Common myeloid progenitor, CD34-positive (primary cell): ENCODE data around the gene GFOD1.

ENCODE experiments used
- CTCF ChIA-PET: fragments of 350-600 bp; sonication (Branson Sonifier 250); formaldehyde crosslinking; loops from one replicate; lab custom pipeline; 2021; ENCODE audit warnings: antibody characterized with exemption; lab: Charles Lee
- POLR2A ChIA-PET: fragments of 350-600 bp; sonication (Branson Sonifier 250); formaldehyde crosslinking; loops from one replicate; lab custom pipeline; 2021; ENCODE audit warnings: antibody characterized with exemption; lab: Charles Lee
- DNase-seq, 3 donors: peaks; one replicate each; pipeline versions ENCODE4 v3.0.0 to v3.0.0-alpha.2; 2013
- H3K27ac ChIP-seq, 2 experiments: 1 replicate in 1 of 2; 2 replicates in 1 of 2; pipeline ENCODE4 v1.7.0; 2013; ENCODE audit warnings: inconsistent platforms in 2 of 2, low read length in 2 of 2, mild to moderate bottlenecking in 2 of 2, low read depth in 1 of 2, moderate library complexity in 1 of 2; ENCODE audit not compliant: severe bottlenecking in 2 of 2, insufficient read depth in 1 of 2, poor library complexity in 1 of 2
- H3K27me3 ChIP-seq, 5 experiments: replicated peaks in 2 of 5; 1 replicate in 3 of 5; 2 replicates in 2 of 5; pipeline versions ENCODE4 v1.6.1 to v1.7.0; 2013; ENCODE audit warnings: low read length in 4 of 5, mild to moderate bottlenecking in 2 of 5, moderate library complexity in 2 of 5, inconsistent platforms in 1 of 5; ENCODE audit not compliant: insufficient read depth in 5 of 5, control insufficient read depth in 4 of 5
- H3K36me3 ChIP-seq, 4 experiments: 1 replicate in 2 of 4; 2 replicates in 2 of 4; pipeline versions ENCODE4 v1.6.1 to v1.7.0; 2013; ENCODE audit warnings: low read length in 3 of 4, control low read depth in 1 of 4, mild to moderate bottlenecking in 1 of 4; ENCODE audit not compliant: control insufficient read depth in 4 of 4, insufficient read depth in 4 of 4
- H3K4me1 ChIP-seq, 4 experiments: 1 replicate in 3 of 4; 2 replicates in 1 of 4; pipeline versions ENCODE4 v1.6.1 to v1.7.1; 2013; ENCODE audit warnings: low read length in 3 of 4, mild to moderate bottlenecking in 3 of 4, control low read depth in 1 of 4, inconsistent platforms in 1 of 4, moderate library complexity in 1 of 4; ENCODE audit not compliant: control insufficient read depth in 4 of 4, insufficient read depth in 4 of 4; ENCODE audit errors: control extremely low read depth in 1 of 4
- H3K4me3 ChIP-seq, 7 experiments: 1 replicate in 4 of 7; 2 replicates in 3 of 7; pipeline versions ENCODE4 v1.5.1 to v1.7.0; 2013; ENCODE audit warnings: mild to moderate bottlenecking in 7 of 7, low read length in 6 of 7, moderate library complexity in 6 of 7, inconsistent platforms in 2 of 7, low read depth in 2 of 7, control low read depth in 1 of 7; ENCODE audit not compliant: insufficient read depth in 4 of 7, control insufficient read depth in 1 of 7; ENCODE audit errors: extremely low read depth in 1 of 7
- H3K9me3 ChIP-seq, 5 experiments: 1 replicate in 4 of 5; 2 replicates in 1 of 5; pipeline versions ENCODE4 v1.6.1 to v1.7.1; 2013; ENCODE audit warnings: low read length in 4 of 5, mild to moderate bottlenecking in 2 of 5, inconsistent platforms in 1 of 5, low read depth in 1 of 5, moderate library complexity in 1 of 5; ENCODE audit not compliant: control insufficient read depth in 4 of 5, insufficient read depth in 2 of 5; ENCODE audit errors: control extremely low read depth in 1 of 5
- WGBS: methylation state at CpG from one replicate; pipeline ENCODE4 v1.1.5; 2013; ENCODE audit not compliant: insufficient coverage; 5-methylcytosine and 5-hydroxymethylcytosine counted together

The GFOD1 gene

GRCh38 chr6:13377054-13377758 lies 110.2 kb downstream of the GFOD1 start:
- H3K4me3 ChIP-seq: no peak overlapping the region
- ChIA-PET CTCF (interaction anchor here (1.1 to 1.2 kb wide), 2 partner anchors 14 to 39 kb away, joined by 3 read pairs; no protein-coding TSS in a partner anchor), POLR2A (no interaction called here)
- no peak for DNase-seq
- H3K9me3 ChIP-seq: no peaks in the 10 kb centered on the region
- no peaks in the 10 kb centered on the region for H3K27me3 ChIP-seq
- WGBS: 80% methylated on average over 1 of the region's 2 CpGs
- peaks cover 0 to 15% (median 7%) of the 10 kb centered on the region in 4 experiments for H3K4me1 ChIP-seq
- no peaks in the 10 kb centered on the region for H3K36me3 ChIP-seq
- H3K27ac ChIP-seq: no peak overlapping the region

GRCh38 chr6:13375360-13375878 lies 112.0 kb downstream of the GFOD1 start:
- POLR2A ChIA-PET: no interaction called here

GRCh38 chr6:13373919-13374318 lies 113.5 kb downstream of the GFOD1 start:
- H3K36me3 ChIP-seq: no peaks in the 10 kb centered on the region
- H3K4me3 ChIP-seq: no peak overlapping the region
- no peaks in the 10 kb centered on the region for H3K9me3 ChIP-seq
- H3K4me1 ChIP-seq: peaks cover 0 to 4% (median 0%) of the 10 kb centered on the region in 4 experiments
- no peak overlapping the region for H3K27ac ChIP-seq
- DNase-seq: no peak
- POLR2A ChIA-PET: no interaction called here
- CTCF ChIA-PET: no interaction called here
- no peaks in the 10 kb centered on the region for H3K27me3 ChIP-seq
- no CpG with 5 or more reads among the region's 1 CpG for WGBS

More at GRCh38 chr6:13375360-13375878, 112.0 kb downstream of the GFOD1 start:
- DNase-seq: no peak
- H3K4me1 ChIP-seq: peaks cover 0 to 4% (median 1%) of the 10 kb centered on the region in 4 experiments
- CTCF ChIA-PET: interaction anchor here (1.1 to 1.5 kb wide), 3 partner anchors 9 to 200 kb away, joined by 3 to 6 read pairs (median 4); partner anchors contain the start of gene SIRT5
- WGBS: 100% methylated on average over 6 of the region's 9 CpGs
- H3K9me3 ChIP-seq: no peaks in the 10 kb centered on the region
- no peaks in the 10 kb centered on the region for H3K27me3 ChIP-seq
- no peaks in the 10 kb centered on the region for H3K36me3 ChIP-seq
- H3K4me3 ChIP-seq: no peak overlapping the region
- no peak overlapping the region for H3K27ac ChIP-seq

- Histone ChIP-seq H3K9me3 (no peaks in the 10 kb centered on the region), H3K4me3 (no peak overlapping the region), H3K4me1 (peaks cover 0 to 4% (median 0%) of the 10 kb centered on the region in 4 experiments), H3K36me3 (no peaks in the 10 kb centered on the region), H3K27ac (no peak overlapping the region), H3K27me3 (no peaks in the 10 kb centered on the region)
- ChIA-PET POLR2A (no interaction called here), CTCF (interaction anchor here (0.6 to 1.1 kb wide), 2 partner anchors 179 to 542 kb away, joined by 3 to 4 read pairs; no protein-coding TSS in a partner anchor)
- no CpG with 5 or more reads among the region's 1 CpG for WGBS
- DNase-seq: no peak
These were observed 113.9 kb downstream of the GFOD1 start for GRCh38 chr6:13373488-13373886.

- Histone ChIP-seq H3K4me3 (no peak overlapping the region), H3K27me3 (no peaks in the 10 kb centered on the region), H3K4me1 (peaks cover 0 to 3% (median under 1%) of the 10 kb centered on the region in 4 experiments), H3K9me3 (no peaks in the 10 kb centered on the region), H3K27ac (no peak overlapping the region), H3K36me3 (no peaks in the 10 kb centered on the region)
- ChIA-PET CTCF (interaction anchor here (0.6 to 1.2 kb wide), 6 partner anchors 8 to 542 kb away, joined by 3 to 7 read pairs (median 3); no protein-coding TSS in a partner anchor), POLR2A (no interaction called here)
- no peak for DNase-seq
- 76% methylated on average over 7 of the region's 9 CpGs for WGBS
These were observed 114.5 kb downstream of the GFOD1 start for GRCh38 chr6:13372688-13373487.

GRCh38 chr6:13372076-13372475 lies 115.3 kb downstream of the GFOD1 start:
- DNase-seq: no peak
- Histone ChIP-seq H3K36me3 (no peaks in the 10 kb centered on the region), H3K4me1 (peaks cover 0 to 11% (median 2%) of the 10 kb centered on the region in 4 experiments), H3K27ac (no peak overlapping the region), H3K9me3 (no peaks in the 10 kb centered on the region), H3K27me3 (no peaks in the 10 kb centered on the region), H3K4me3 (no peak overlapping the region)
- WGBS: 100% methylated on average over 6 of the region's 6 CpGs
- POLR2A ChIA-PET: no interaction called here
- CTCF ChIA-PET: interaction anchor here (0.6 to 1.2 kb wide), 5 partner anchors 8 to 183 kb away, joined by 3 to 7 read pairs (median 3); no protein-coding TSS in a partner anchor
